Urothelium cell line (cell line): ENCODE measurements around the gene DBN1.

Experiments
- DNase-seq: peaks from one replicate; pipeline ENCODE4 v3.0.0; 2011; ENCODE audit warnings: low spot score, mixed read lengths
- FAIRE-seq: peaks from 2 replicates; lab custom pipeline; 2011; peaks lifted over from hg19 to GRCh38; lab: Jason Lieb, UNC

The DBN1 gene

DNA sequence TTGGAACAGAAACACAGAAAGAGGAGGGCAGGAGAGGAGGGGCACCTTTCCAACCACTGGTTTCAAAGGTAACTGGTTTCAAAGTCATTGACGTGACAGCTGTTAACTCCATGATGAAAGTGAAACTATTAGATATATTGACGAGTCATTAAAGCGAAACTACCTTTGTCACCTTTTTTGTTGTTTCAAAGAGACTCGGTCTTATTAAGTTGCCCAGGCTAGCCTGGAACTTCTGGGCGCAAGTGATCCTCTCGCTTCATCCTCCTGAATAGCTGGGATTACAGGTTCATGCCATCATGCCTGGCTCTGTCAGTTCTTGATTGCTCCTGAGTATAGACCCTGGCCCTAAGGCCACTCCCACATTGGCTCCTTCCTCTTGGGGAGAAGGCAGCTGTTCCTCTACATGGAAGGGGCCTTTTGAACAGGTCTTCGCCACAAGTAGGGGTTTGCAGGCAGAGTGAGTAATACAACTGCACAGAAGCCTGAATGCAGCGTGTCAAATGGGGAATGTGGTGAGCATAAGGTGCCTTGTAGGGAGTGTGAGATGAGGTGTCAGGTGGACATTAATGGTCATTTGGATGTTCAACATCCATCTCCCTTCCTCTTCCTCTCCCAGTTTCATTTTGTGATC lies 60.7 kb downstream of the DBN1 start:
- DNase-seq (no peak), FAIRE-seq (no peak)

DNA sequence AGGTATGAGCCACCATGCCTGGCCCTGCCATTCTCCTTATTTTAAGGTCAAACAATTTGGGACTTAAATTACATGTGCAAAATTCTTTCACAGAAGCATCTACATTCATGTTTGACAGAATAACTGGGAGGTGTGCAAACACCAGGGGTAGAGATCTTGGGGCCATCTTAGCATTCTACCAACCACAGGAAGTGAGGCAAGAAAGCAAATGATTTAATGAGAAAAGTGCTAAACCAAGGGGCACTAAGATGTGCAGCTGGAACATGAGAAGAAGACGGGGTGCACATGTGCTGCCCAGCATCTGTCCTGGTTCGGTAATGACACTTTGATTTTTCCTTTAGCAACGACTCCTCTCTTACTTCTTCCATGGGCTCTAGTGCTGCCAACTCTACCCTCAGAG lies 62.9 kb downstream of the DBN1 start:
- FAIRE-seq: no peak
- no peak for DNase-seq

DNA sequence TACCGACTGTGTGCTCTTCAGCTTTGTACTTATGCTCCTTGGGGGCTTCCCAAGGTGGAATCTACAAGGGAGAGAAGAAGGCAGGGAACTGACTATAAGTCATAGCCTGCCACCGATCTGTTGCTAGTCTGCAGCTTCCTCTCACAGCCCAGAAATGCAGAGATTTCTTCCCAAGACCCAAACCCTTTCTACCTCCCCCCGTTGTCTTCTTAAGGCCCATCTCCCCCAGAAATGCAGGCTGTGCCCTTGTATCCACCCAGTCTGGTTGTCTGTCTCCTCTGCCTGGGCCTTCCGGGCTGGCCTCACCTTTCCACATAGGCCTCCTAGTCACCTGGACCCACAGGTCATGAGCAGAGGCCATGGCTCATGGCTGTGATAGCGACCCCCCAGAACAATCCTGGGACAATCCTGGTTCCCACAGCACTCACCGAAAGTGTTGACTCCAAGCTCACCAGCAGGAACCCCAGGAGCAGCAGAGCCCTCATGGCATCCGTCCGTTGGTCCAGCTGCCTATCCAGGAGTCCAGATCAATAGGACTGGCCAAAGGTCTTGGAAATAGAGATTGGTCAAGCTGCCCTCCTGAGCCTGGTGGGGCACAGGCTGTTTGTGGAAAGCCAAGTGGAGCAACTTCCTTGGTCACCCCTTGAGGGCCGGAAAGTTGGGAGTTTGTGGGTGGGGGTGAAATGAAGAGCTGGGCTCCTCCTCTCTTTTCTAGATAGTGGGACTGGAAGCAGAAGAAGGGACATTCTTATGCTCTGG lies 64.2 kb downstream of the DBN1 start, which contains the start of gene F12:
Gene F12 (minus strand): TSS at position 522 of the 759 bp plus-strand sequence. CDS start 37 bp downstream, at position 485.
- FAIRE-seq: no peak
- no peak for DNase-seq
